Measurements from ENCODE around the gene SEMA3A. TPM values are rescaled to one million over a fixed set of nuclear protein-coding genes. Genes with fewer than 3 reads are reported as not detected.

SEMA3A gene
- total and polyA plus RNA-seq, 2 donors (not counting 1 experiment from before 2014, with no cell fraction given), result 45.2 to 60.8 TPM

DNA sequence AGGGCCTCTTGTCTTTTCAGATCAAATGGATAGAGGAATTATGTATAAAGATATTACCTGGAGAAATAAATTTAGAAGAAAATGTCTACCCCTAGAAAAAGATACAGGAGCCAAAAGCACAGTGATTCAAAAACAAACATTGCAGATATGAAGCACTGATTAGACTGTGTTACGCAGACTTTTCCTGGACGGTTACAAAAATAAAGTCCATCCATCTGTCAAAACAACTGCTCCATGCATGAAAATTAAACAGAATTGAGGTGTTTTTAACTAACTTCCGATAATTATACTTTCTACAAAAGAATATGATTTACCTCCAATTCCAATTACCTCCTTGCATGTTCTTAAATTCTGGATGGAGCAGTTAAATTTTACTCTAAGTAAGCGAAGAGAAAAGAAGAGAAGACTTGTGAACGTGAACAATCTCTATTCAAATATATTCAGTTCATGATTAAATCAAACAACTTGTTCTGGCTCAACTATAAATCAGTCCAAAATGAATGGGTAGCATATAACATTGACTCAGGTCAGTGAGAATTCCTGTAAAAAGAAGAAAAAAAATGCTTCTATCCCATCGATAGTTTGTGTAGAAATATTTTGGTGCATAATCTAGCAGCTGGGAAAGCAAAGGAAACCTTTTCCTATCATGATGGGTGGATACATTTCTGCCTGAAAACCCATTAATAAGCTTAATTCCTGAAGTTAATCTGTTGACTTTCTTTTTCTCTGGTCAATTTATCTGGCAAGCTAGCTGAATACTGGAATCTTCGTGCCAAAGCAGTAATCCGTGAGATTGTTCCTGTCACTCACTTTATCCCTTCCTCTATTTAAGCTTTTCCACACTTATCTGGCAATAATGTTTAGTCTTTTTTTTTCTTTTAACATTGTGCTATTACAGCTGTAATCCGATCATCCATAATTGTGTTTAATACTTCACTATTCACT lies 80.4 kb downstream of the SEMA3A start:
- H2AFZ ChIP-seq (ENCODE audit: low read length), result no peak overlapping the region
- TF ChIP-seq EZH2 (IDR thresholded peaks at IDR 0.05; ENCODE audit: low read length, missing control alignments), result no peak
- TF ChIP-seq, protein P1, sequence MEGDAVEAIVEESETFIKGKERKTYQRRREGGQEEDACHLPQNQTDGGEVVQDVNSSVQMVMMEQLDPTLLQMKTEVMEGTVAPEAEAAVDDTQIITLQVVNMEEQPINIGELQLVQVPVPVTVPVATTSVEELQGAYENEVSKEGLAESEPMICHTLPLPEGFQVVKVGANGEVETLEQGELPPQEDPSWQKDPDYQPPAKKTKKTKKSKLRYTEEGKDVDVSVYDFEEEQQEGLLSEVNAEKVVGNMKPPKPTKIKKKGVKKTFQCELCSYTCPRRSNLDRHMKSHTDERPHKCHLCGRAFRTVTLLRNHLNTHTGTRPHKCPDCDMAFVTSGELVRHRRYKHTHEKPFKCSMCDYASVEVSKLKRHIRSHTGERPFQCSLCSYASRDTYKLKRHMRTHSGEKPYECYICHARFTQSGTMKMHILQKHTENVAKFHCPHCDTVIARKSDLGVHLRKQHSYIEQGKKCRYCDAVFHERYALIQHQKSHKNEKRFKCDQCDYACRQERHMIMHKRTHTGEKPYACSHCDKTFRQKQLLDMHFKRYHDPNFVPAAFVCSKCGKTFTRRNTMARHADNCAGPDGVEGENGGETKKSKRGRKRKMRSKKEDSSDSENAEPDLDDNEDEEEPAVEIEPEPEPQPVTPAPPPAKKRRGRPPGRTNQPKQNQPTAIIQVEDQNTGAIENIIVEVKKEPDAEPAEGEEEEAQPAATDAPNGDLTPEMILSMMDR (conservative IDR thresholded peaks at IDR 0.05 in 1 of 2, IDR thresholded peaks at IDR 0.05 in 1 of 2; ENCODE audit: low read depth in 1 of 2, low read length in 2 of 2), result no peak
- H3K4me3 ChIP-seq (replicated peaks in 1 of 4; ENCODE audit: control extremely low read depth in 1 of 4, insufficient read depth in 1 of 4, low read depth in 3 of 4, low read length in 4 of 4), result peak overlapping the region in 1 of 4 experiments; percentile 5
- H3K9ac ChIP-seq (ENCODE audit: insufficient read depth, low read length), result no peak overlapping the region
- peaks cover 2% of the 10 kb centered on the region for H3K4me1 ChIP-seq (ENCODE audit: control insufficient read depth, extremely low read depth, insufficient read depth, low read length)
- no peak overlapping the region for H3K4me2 ChIP-seq (ENCODE audit: extremely low read depth, insufficient read depth, low read length)
- DNase-seq (ENCODE audit: low read depth in 2 of 2), result peak in 1 of 2 donors; percentile 43
- peaks cover 3% of the 10 kb centered on the region for H3K79me2 ChIP-seq (ENCODE audit: control insufficient read depth, insufficient read depth, low read length)
- H3K9me3 ChIP-seq (ENCODE audit: control insufficient read depth, insufficient read depth, low read depth, low read length), result no peaks in the 10 kb centered on the region
- no peaks in the 10 kb centered on the region for H3K36me3 ChIP-seq (ENCODE audit: control insufficient read depth, insufficient read depth, low read length)
- no peaks in the 10 kb centered on the region for H4K20me1 ChIP-seq (ENCODE audit: control insufficient read depth, extremely low read depth, insufficient read depth, low read length)
- no peaks in the 10 kb centered on the region for H3K27me3 ChIP-seq (ENCODE audit: control insufficient read depth, insufficient read depth, low read length)
- H3K27ac ChIP-seq (ENCODE audit: insufficient read depth, low read length), result no peak overlapping the region

DNA sequence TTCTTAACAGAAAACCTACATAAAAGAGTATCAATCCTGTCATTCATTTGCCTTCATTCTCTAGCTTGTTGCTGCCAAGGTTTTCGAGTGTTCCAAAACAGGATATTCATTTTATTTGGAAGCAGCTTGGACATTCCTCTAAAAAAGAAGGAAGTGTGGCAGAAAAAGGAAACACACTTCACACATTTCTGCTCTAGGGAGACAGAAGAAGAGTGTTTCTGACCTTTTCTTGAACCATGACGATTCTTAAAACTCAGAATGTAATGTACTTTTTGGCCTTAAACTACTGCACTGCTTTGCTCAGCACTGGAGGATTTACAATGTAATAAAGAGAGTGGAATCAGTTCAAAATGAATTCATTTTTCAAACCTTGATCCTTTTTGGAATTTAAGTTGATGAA lies 81.3 kb downstream of the SEMA3A start:
- TF ChIP-seq, protein P1 (conservative IDR thresholded peaks at IDR 0.05 in 1 of 2, IDR thresholded peaks at IDR 0.05 in 1 of 2; ENCODE audit: low read depth in 1 of 2, low read length in 2 of 2), result no peak
- no peak for TF ChIP-seq EZH2 (IDR thresholded peaks at IDR 0.05; ENCODE audit: low read length, missing control alignments)
- H2AFZ ChIP-seq (ENCODE audit: low read length), result no peak overlapping the region

DNA sequence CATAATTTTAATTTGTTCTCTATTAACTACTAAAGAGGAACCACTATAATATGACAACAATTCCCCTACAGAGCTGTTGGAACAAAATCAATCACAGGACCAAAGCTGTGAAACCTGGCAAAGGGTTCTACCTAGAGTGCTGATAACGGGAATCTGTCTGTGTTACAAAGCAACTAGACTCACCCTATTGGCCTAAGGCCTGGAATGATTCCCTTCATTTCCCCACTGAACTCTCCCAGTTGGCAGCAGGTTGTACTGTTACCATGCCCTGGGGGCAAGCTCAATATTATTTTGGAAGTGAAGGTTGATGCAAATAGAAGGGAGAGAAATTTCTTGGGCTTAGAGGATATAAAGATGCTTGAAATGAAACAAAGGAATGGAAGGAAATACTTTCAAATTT lies 81.8 kb downstream of the SEMA3A start:
- peaks cover 2% of the 10 kb centered on the region for H3K4me1 ChIP-seq (ENCODE audit: control insufficient read depth, extremely low read depth, insufficient read depth, low read length)
- H2AFZ ChIP-seq (ENCODE audit: low read length), result no peak overlapping the region
- H3K4me2 ChIP-seq (ENCODE audit: extremely low read depth, insufficient read depth, low read length), result no peak overlapping the region
- H3K9me3 ChIP-seq (ENCODE audit: control insufficient read depth, insufficient read depth, low read depth, low read length), result no peaks in the 10 kb centered on the region
- DNase-seq (ENCODE audit: low read depth in 2 of 2), result peak in 1 of 2 donors; percentile 39
- no peaks in the 10 kb centered on the region for H3K36me3 ChIP-seq (ENCODE audit: control insufficient read depth, insufficient read depth, low read length)
- TF ChIP-seq, protein P1 (conservative IDR thresholded peaks at IDR 0.05 in 1 of 2, IDR thresholded peaks at IDR 0.05 in 1 of 2; ENCODE audit: low read depth in 1 of 2, low read length in 2 of 2), result no peak
- no peak for TF ChIP-seq EZH2 (IDR thresholded peaks at IDR 0.05; ENCODE audit: low read length, missing control alignments)
- no peak overlapping the region for H3K9ac ChIP-seq (ENCODE audit: insufficient read depth, low read length)
- no peaks in the 10 kb centered on the region for H3K27me3 ChIP-seq (ENCODE audit: control insufficient read depth, insufficient read depth, low read length)
- peaks cover 3% of the 10 kb centered on the region for H3K79me2 ChIP-seq (ENCODE audit: control insufficient read depth, insufficient read depth, low read length)
- no peak overlapping the region for H3K27ac ChIP-seq (ENCODE audit: insufficient read depth, low read length)
- H4K20me1 ChIP-seq (ENCODE audit: control insufficient read depth, extremely low read depth, insufficient read depth, low read length), result no peaks in the 10 kb centered on the region
- no peak overlapping the region for H3K4me3 ChIP-seq (replicated peaks in 1 of 4; ENCODE audit: control extremely low read depth in 1 of 4, insufficient read depth in 1 of 4, low read depth in 3 of 4, low read length in 4 of 4)

More for the DNA sequence above, 81.3 kb downstream of the SEMA3A start:
- H4K20me1 ChIP-seq (ENCODE audit: control insufficient read depth, extremely low read depth, insufficient read depth, low read length), result no peaks in the 10 kb centered on the region
- H3K4me3 ChIP-seq (replicated peaks in 1 of 4; ENCODE audit: control extremely low read depth in 1 of 4, insufficient read depth in 1 of 4, low read depth in 3 of 4, low read length in 4 of 4), result no peak overlapping the region
- no peaks in the 10 kb centered on the region for H3K9me3 ChIP-seq (ENCODE audit: control insufficient read depth, insufficient read depth, low read depth, low read length)
- H3K79me2 ChIP-seq (ENCODE audit: control insufficient read depth, insufficient read depth, low read length), result peaks cover 3% of the 10 kb centered on the region
- no peak overlapping the region for H3K9ac ChIP-seq (ENCODE audit: insufficient read depth, low read length)
- DNase-seq (ENCODE audit: low read depth in 2 of 2), result peak in 1 of 2 donors; percentile 22
- peak overlapping the region; percentile 41 for H3K4me2 ChIP-seq (ENCODE audit: extremely low read depth, insufficient read depth, low read length)
- peaks cover 2% of the 10 kb centered on the region for H3K4me1 ChIP-seq (ENCODE audit: control insufficient read depth, extremely low read depth, insufficient read depth, low read length)
- no peak overlapping the region for H3K27ac ChIP-seq (ENCODE audit: insufficient read depth, low read length)
- no peaks in the 10 kb centered on the region for H3K27me3 ChIP-seq (ENCODE audit: control insufficient read depth, insufficient read depth, low read length)
- H3K36me3 ChIP-seq (ENCODE audit: control insufficient read depth, insufficient read depth, low read length), result no peaks in the 10 kb centered on the region
